ENCODE results near the gene OTOP2. TPM values are rescaled to one million over a fixed set of nuclear protein-coding genes. Genes with fewer than 3 reads are reported as not detected.

Gene OTOP2
- total and polyA plus RNA-seq, 2 donors from 2014 or later: not detected

DNA sequence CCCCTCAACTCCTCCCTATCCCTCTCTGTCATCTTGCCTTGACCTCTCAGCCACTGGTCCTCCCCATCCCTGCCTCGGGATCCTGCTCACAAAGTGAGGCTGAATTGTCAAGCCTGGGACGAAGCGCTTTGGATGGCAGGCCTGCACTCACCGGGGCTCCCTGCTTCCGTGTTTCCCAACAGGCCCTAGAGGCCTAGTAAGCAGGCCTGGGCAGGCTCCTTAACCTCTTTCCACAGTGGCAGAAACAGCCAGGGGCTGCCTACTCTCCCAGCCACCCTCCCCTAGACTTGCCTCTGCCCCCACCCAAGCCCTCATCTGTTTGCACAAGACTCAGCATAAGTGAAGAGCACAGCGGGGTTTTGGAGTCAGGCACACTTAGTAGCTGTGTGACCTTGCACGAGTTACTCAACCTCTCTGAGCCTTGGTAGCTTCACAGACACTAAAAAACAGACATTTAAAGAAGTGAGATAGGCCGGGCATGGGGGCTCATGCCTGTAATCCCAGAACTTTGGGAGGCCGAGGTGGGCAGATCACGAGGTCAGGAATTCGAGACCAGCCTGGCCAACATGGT is 25.6 kb upstream of the OTOP2 start:
- Histone ChIP-seq H3K9ac (ENCODE audit: low read length in 3 of 3) (no peak overlapping the region), H3K27ac (ENCODE audit: low read depth in 2 of 2, low read length in 2 of 2) (no peak overlapping the region), H3K4me1 (ENCODE audit: control insufficient read depth in 2 of 3, insufficient read depth in 2 of 3, low read depth in 1 of 3, low read length in 3 of 3) (no peaks in the 10 kb centered on the region), H3K36me3 (ENCODE audit: control insufficient read depth in 2 of 3, insufficient read depth in 3 of 3, low read length in 3 of 3) (no peaks in the 10 kb centered on the region), H3K9me3 (ENCODE audit: control insufficient read depth in 2 of 3, insufficient read depth in 1 of 3, low read length in 3 of 3) (no peaks in the 10 kb centered on the region), H3K4me3 (ENCODE audit: low read length in 3 of 3) (no peak overlapping the region), H3K27me3 (ENCODE audit: control insufficient read depth, insufficient read depth, low read length) (peaks cover 9% of the 10 kb centered on the region)
- no peak for DNase-seq
- TF ChIP-seq, protein P1, sequence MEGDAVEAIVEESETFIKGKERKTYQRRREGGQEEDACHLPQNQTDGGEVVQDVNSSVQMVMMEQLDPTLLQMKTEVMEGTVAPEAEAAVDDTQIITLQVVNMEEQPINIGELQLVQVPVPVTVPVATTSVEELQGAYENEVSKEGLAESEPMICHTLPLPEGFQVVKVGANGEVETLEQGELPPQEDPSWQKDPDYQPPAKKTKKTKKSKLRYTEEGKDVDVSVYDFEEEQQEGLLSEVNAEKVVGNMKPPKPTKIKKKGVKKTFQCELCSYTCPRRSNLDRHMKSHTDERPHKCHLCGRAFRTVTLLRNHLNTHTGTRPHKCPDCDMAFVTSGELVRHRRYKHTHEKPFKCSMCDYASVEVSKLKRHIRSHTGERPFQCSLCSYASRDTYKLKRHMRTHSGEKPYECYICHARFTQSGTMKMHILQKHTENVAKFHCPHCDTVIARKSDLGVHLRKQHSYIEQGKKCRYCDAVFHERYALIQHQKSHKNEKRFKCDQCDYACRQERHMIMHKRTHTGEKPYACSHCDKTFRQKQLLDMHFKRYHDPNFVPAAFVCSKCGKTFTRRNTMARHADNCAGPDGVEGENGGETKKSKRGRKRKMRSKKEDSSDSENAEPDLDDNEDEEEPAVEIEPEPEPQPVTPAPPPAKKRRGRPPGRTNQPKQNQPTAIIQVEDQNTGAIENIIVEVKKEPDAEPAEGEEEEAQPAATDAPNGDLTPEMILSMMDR (IDR thresholded peaks at IDR 0.05; ENCODE audit: borderline replicate concordance, extremely low read depth, insufficient read depth): no peak
- intact Hi-C loops (cut with DNase I): no loop called here
- no peak for FAIRE-seq

DNA sequence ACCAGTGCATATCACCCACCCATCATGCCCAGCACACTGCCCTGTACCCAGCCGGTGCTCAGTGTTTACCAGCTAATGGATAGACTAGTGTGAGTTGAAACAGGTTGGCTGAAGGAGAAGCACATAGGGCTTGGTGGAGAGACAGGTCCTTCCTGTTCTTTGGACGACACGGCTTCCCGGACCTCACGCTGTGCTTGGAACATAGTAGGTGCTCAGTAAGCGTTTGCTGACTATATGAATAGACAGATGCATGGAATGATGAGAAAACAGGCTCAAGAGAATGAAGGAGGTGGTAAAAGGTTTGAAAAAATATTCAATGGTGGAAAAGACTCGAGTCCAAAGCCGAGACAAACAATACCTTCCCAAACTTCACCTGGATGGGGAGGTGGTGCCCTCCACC is 23.9 kb upstream of the OTOP2 start:
- TF ChIP-seq, protein P1 (IDR thresholded peaks at IDR 0.05; ENCODE audit: borderline replicate concordance, extremely low read depth, insufficient read depth): no peak
- no peaks in the 10 kb centered on the region for H3K9me3 ChIP-seq (ENCODE audit: control insufficient read depth in 2 of 3, insufficient read depth in 1 of 3, low read length in 3 of 3)
- peaks cover 2% of the 10 kb centered on the region for H3K27me3 ChIP-seq (ENCODE audit: control insufficient read depth, insufficient read depth, low read length)
- H3K4me1 ChIP-seq (ENCODE audit: control insufficient read depth in 2 of 3, insufficient read depth in 2 of 3, low read depth in 1 of 3, low read length in 3 of 3): no peaks in the 10 kb centered on the region
- H3K36me3 ChIP-seq (ENCODE audit: control insufficient read depth in 2 of 3, insufficient read depth in 3 of 3, low read length in 3 of 3): no peaks in the 10 kb centered on the region
- FAIRE-seq (no peak), DNase-seq (no peak)
- H3K27ac ChIP-seq (ENCODE audit: low read depth in 2 of 2, low read length in 2 of 2): no peak overlapping the region
- no peak overlapping the region for H3K9ac ChIP-seq (ENCODE audit: low read length in 3 of 3)
- intact Hi-C loops (cut with DNase I): no loop called here
- H3K4me3 ChIP-seq (ENCODE audit: low read length in 3 of 3): no peak overlapping the region

DNA sequence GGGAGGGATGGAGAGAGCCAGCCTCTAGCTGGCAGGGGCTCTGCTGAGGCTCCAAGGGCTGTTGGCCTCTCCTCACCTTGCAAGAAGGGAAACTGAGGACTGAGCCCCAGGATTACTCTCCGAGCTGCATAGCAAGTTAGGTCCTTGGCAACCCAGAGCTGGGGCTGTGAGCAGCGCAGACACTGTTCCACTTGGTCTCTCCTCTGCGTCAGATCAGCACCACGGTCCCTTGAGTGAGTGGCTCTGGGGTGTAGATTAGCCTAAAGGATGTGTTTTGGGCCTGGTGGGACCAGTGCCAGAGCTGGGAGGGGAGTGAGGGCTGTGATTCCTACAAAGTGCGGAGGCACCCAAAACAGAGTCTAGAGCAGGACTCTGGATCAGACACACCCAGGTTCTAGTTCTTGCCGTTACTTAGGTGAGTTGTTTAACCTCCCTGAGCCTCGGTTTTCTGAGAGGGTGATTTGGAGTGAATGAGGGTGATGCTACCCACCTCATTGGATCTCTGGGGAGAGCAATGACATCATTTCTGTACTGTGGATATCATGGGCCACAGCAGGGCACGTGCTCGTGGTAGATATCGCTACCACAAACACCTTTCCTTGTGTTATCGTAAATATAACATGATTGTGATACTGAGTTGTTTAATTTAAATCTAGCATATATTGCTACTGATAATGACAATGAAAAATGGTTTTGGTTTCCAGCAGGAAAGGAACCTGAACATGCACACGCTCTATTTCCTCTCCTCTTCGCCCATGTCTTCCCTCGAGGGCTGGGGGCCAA is 22.5 kb upstream of the OTOP2 start:
- FAIRE-seq (no peak), DNase-seq (no peak)
- H3K27ac ChIP-seq (ENCODE audit: low read depth in 2 of 2, low read length in 2 of 2): no peak overlapping the region
- no peaks in the 10 kb centered on the region for H3K4me1 ChIP-seq (ENCODE audit: control insufficient read depth in 2 of 3, insufficient read depth in 2 of 3, low read depth in 1 of 3, low read length in 3 of 3)
- no peak overlapping the region for H3K9ac ChIP-seq (ENCODE audit: low read length in 3 of 3)
- no peaks in the 10 kb centered on the region for H3K36me3 ChIP-seq (ENCODE audit: control insufficient read depth in 2 of 3, insufficient read depth in 3 of 3, low read length in 3 of 3)
- peaks cover under 1% of the 10 kb centered on the region for H3K27me3 ChIP-seq (ENCODE audit: control insufficient read depth, insufficient read depth, low read length)
- TF ChIP-seq, protein P1 (IDR thresholded peaks at IDR 0.05; ENCODE audit: borderline replicate concordance, extremely low read depth, insufficient read depth): no peak
- H3K9me3 ChIP-seq (ENCODE audit: control insufficient read depth in 2 of 3, insufficient read depth in 1 of 3, low read length in 3 of 3): no peaks in the 10 kb centered on the region
- no peak overlapping the region for H3K4me3 ChIP-seq (ENCODE audit: low read length in 3 of 3)
- intact Hi-C loops (cut with DNase I): no loop called here

Measured in kidney (tissue), 14 donors.